T-helper 2 cell (primary cell): Measurements from ENCODE around the gene CC2D1B.
"Not testable (repeated sequence)": the region's sequence is repeated elsewhere in the genome, so short reads cannot be mapped to it uniquely, and the experiment has no call there.

Experiments used
- DNase-seq, 5 experiments: peaks; one replicate each; pipeline versions ENCODE4 v3.0.0 to v3.0.0-alpha.2; 2012 to 2022
- total RNA-seq, 2 donors: gene quantifications; one replicate each; lab custom pipeline; 2026; lab: John Stamatoyannopoulos, UW

Gene CC2D1B, protein sequence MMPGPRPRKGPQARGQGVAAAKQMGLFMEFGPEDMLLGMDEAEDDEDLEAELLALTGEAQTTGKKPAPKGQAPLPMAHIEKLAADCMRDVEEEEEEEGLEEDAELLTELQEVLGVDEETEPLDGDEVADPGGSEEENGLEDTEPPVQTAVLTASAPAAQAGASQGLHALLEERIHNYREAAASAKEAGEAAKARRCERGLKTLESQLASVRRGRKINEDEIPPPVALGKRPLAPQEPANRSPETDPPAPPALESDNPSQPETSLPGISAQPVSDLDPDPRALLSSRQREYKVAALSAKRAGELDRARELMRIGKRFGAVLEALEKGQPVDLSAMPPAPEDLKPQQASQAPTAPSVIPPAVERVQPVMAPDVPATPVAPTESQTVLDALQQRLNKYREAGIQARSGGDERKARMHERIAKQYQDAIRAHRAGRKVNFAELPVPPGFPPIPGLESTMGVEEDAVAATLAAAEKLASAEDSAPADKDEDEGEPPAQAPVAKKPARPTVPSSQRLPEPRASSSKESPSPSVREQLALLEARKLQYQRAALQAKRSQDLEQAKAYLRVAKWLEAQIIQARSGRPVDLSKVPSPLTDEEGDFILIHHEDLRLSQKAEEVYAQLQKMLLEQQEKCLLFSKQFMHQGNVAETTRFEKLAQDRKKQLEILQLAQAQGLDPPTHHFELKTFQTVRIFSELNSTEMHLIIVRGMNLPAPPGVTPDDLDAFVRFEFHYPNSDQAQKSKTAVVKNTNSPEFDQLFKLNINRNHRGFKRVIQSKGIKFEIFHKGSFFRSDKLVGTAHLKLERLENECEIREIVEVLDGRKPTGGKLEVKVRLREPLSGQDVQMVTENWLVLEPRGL
- 78.9 to 106 reads per million in 2 donors for total RNA-seq

DNA sequence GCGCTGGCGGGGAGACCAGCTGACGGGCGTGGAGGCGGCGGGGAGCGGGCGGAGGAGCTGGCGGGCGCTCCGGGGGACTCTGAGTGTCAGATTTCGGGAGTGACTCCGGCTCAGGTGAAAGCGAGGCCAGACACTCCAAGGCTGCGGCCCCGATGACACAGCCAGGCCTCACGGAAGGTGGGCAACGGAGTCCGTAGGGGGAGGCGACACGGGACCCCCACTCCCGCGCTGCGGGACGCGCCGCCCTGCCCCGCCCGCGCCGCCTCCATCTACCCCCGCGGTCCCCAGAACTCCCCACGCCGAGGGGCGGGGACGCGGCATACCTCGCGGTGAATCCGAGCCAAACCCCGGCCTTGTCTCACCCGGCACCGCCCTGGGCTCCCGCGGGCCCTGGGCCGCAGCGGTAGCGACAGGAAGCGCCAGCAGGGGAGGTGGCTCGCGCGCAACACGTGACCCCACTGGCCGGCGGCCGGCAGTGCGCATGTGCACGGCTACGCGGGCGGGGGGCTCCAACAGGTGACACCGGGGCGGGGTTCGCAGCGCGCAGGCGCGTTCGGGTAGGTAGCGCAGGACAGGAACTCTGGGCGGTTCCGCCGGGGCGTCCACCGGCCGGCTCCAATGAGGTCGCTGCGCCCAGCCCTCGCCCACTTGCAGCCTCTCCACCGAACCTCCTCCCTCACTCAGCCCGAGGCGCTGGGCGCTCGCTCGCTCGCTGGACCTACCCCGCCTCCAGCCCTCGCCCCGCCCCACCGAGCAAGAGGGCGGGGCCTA lies at the start of gene CC2D1B:
TSS of gene CC2D1B (minus strand) at position 460 of the 771 bp plus-strand sequence. CDS start 1,585 bp downstream, outside the sequence.
- DNase-seq: peak; percentile 99 to 100 (median 99)

DNA sequence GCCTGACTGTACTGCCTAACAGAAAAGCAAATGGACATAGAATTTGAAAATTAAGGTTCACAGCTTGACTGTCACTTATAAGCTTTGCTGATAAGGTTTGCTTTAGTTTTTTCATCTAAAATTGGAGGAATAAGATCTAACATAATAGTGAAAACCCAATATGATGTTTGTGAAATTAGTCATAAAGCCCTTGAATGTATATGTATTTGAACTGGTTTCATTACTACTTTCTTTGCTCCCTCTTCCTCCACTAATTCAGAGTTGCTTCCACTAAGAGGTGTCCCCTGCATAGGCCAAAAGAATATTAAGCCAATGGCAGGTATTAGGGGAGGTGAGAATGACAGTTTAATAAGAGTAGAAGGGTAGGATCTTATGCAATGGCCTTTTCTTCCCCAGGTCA lies 48.9 kb upstream of the CC2D1B start:
- DNase-seq: no peak

DNA sequence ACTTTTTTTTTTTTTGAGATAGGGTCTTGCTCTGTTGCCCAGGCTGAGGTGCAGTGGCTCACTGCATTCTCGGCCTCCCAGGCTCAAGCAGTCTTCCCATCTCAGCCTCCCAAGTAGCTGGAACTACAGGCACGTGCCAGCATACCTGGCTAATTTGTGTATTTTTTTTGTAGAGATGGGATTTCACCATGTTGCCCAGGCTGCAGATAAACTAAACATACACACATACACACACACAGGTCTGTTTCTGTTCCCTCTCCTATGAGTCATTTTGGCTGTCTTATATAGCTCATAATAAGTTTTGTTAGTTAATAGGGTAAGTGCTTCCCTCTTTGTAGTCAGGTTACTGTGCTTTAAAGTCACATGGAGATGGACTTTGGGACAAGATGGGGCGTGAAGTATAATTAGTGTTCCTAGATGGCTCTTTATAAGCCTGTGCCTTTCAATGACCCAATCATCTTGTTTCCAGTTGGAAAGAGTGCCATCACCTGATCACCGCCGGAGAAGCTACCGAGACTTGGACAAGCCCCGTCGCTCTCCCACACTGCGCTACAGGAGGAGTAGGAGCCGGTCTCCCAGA lies 47.5 kb upstream of the CC2D1B start:
- DNase-seq: no peak

DNA sequence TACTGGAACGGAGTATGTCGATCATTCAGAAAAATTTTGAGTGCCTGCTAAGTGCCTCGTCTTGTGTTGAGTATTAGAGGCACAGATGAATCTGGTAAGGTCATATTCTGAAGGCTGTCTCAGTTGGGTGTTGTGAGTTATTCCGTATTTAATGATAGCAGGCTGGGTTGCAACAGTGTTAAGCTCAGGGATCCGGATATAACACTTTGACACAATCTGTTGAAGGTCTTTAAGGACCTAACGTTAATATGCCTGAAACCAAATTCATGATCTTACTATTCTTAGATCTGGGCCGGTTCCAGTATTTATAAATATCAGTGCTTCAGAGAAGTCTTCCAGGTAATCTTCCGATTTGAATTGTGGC lies 39.0 kb upstream of the CC2D1B start:
- no peak for DNase-seq

DNA sequence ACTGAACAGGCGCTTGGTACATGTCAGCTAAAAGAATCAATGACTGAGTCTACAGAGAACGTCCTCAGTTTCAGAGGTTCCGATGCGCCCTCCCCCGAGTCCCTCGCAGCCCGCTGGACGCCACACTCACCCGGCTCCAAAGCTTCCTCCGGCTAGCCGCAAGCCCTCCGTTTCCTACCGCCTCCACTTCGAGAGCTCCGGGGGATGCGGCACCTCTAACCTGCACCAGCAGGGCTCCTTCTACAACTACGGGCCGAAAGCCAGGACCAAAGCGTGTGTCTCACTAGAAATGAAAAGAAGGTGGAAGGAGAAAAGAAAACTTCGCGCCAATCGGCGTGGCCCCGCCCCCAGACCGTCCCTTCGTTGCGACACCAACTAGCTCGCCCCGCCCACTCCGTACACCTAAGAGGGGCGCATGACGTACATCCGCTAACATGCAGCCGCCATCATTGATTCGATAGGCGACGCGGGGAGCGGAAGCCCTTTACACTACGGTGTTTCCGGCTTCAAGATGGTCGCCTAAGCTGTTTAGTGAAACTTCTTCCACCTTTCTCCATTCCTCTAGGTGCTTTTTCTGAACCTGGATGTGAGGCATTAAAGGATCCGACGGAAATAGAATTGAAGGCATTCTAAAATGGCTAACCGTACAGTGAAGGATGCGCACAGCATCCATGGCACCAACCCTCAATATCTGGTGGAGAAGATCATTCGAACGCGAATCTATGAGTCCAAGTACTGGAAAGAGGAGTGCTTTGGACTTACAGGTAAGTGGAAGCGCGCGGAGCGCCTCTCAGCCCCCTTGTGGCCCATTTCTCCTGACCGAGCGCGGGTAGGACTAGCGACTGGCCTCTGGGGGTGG lies 38.3 kb upstream of the CC2D1B start, which contains the start of the genes ORC1 and PRPF38A:
TSS of gene ORC1 (minus strand) at position 308 of the 859 bp plus-strand sequence. CDS start 2,200 bp downstream, outside the sequence.
TSS of gene PRPF38A (plus strand) at position 487 of the 859 bp plus-strand sequence. CDS start at position 635, 148 bp downstream.
- peak; percentile 92 to 99 (median 95) for DNase-seq

DNA sequence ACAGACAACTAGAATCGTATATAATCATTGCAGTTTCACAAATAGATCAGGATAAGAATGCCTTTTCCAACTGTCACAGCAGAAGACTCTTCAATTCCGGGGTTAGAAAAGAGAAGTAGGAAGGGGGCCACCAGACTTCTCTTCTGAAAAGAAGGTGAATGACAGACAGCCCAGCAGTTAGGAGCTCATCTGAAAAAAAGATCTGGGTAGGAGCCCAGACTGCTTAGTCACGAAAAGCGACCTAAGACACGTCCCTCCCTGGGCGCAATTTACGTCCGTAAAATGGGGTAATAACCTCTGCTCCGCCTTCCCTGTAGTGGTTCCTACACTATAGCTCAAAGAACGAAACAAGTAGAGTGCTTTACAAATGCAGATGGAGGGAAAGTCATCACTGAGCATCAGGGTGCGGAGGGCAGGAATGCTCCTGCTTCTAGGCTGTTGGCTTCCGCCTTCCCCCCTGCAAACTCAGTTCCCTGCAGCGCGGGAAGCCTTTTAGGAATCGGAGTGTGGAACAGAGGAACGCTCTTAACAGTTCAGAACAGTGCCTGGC lies 37.6 kb upstream of the CC2D1B start:
- DNase-seq: peak in 4 of 5 experiments; percentile 26 to 93 (median 42)

DNA sequence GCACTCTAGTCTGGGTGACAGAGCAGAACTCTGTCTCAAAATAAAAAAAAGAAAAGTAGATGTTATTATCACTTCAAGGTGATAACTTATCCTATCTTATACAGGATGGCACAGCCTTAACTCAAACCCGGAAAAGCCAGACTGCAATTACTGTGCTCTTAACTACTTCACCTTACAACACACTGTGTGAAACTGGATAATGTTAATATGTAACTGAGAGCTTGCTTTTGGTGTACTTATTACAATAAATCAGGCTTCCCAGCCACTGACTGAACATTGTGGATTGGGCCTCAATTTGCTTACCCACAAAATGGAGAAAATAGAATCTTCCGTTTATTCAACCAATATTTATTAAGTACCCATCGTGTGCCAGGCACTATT lies 36.8 kb upstream of the CC2D1B start:
- DNase-seq: no peak

DNA sequence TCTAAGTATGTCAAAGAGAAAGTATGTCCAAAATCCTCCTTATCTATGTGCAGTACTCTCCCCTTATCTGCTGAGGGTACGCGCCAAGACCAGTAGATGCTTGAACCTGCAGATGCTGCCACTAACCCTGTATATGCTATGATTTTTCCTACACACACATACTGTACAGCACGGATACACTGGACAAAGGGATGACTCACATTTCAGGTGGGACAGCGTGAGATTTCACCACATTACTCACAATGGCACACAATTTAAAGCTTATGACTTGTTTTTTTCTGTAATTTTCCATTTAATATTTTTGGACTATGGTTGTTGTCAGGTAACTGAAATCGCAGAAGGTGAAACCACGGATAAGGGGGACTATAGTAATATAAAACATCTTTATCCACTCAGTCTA lies 34.1 kb upstream of the CC2D1B start:
- DNase-seq: no peak

DNA sequence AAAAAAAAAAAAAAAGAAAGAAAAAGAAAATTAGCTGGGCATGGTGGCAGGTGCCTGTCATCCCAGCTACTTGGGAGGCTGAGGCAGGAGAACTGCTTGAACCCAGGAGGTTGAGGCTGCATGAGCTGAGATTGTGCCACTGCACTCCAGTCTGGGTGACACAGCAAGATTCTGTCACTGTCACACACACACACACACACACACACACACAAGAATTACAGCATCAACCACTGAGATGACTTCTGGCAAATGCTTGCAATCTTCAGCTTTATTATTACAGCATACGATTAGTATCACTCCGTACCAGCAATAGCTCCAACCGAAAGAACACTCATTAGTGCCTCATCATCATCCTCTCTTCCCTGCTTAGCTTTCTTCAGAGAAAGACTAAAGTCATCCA lies 33.6 kb upstream of the CC2D1B start:
- peak in 1 of 5 experiments; percentile 12 for DNase-seq

DNA sequence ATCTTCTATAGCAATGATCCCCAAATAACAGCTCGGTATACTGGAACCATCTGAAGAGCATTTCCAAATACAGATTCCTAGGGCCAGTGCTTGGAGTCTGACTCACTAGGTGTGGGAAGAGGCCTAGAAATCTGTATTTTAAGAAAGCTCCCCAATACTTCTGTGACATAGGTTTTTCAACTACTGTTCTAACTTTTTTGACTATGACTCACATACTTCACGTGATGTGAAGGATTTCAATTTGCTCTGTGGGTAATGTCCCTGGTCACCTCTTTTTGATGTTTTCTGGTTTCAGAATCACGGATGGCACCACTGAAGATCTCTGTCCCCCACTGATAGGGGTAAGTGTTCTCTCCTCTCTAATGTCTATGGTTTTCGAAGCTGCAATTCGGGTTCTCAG lies 27.2 kb upstream of the CC2D1B start:
- no peak for DNase-seq

DNA sequence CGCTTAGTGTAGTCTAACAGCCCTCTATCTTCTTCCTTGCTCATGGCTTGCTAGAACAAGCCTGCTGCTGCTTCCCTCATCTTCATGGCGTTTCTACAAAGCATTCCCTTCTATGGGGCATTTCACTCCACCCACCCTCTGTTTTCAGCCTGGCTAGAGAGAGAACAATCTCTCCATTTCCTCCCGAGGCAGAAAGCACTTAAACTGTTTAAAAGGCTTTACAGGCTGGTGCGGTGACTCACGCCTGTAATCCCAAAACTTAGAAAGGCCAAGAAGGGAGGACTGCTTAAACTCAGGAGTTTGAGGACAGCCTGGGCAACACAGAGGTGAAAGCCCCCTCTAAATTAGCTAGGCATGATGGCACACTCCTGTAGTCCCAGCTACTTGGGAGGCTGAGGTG lies 20.5 kb upstream of the CC2D1B start:
- DNase-seq: no peak

DNA sequence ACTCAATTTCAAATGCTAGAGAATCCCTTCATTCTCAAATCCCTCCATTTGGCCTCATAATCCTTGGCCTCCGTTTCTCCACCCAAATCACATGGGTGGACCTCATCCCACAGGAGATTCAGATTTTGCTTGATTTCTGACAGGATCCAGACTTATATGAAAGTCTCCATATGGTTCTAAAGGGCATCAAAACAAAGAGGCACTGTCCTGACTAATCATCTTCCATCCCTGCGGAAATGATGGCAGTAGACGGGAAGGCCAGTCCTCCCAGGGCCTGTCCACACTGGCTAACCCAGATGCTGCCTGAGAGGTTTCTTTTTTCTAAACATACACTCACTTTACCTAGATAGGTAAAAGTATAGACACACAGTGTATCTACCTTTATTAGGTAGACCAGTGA lies 19.4 kb upstream of the CC2D1B start:
- DNase-seq: no peak

DNA sequence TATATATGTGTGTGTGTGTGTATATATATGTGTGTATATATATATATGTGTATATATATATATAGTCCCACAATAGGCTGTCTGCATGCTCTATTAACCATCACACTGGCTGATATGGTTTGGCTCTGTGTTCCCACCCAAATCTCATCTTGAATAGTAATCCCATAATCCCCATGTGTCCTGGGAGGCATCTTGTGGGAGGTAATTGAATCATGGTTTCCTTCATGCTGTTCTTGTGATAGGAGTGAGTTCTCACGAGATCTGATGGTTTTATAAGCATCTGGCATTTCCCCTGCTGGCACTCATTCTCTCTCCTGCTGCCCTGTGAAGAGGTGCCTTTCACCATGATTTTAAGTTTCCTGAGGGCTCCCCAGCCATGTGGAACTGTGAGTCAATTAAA lies 3.8 kb upstream of the CC2D1B start:
- DNase-seq: not testable (repeated sequence)

DNA sequence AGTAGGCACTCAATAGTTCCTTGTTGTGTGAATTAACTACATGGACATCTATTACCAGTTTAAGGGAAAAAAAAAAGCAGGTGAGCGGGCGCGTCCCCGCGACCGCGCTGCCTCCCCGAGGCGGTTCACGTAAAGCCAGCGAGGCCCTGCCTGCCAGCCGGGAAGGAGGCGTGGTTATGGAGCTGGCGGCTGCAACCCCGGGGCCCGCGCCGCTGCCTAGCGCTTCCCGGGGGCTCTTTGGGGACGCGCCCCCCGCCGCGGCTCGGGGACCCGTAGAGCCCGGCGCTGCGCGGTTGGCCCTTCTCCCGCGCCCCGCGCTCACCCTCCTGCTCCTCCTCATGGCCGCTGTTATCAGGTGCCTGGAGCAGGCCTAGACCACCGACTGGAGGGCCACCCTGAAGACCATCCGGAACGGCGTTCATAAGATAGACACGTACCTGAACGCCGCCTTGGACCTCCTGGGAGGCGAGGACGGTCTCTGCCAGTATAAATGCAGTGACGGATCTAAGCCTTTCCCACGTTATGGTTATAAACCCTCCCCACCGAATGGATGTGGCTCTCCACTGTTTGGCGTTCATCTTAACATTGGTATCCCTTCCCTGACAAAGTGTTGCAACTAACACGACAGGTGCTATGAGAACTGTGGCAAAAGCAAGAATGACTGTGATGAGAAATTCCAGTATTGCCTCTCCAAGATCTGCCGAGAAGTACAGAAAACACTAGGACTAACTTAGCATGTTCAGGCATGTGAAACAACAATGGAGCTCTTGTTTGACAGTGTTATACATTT lies 2.6 kb upstream of the CC2D1B start:
- peak; percentile 34 to 79 (median 42) for DNase-seq

DNA sequence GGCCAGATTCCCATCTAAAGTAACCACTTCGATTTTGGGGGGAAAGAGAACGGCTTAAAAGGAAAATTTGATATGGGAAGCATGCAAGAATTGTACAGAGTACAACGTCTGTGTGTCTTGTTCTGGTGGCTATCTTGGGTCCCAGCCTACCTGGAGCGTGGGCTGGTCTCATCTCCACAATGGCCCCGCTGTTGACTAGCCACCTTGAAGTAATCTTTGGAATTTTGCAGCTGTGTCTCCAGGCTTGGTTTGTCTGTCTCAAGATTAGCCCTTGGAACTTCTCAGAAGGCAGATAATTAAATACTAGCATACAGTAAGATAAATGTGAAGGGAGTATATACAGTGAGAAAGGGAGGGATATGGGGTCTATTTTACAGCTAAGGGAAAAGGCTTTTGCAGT lies 1.3 kb upstream of the CC2D1B start:
- DNase-seq: no peak

DNA sequence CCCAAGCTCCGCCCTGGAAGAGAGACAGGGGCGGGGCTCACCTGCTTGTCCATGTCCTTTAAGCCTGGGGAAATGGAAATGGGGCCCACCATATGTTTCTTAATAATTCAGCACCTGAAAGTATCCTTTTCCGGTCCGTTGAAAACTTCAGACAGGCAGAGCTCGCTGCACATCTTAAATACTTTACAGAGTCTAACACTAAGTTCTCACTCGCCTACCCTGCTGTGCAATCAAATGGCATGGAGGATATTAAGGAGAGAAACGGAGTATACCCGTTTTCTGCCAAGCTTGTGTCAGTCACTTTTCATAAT lies 467 bp upstream of the CC2D1B start:
- no peak for DNase-seq

DNA sequence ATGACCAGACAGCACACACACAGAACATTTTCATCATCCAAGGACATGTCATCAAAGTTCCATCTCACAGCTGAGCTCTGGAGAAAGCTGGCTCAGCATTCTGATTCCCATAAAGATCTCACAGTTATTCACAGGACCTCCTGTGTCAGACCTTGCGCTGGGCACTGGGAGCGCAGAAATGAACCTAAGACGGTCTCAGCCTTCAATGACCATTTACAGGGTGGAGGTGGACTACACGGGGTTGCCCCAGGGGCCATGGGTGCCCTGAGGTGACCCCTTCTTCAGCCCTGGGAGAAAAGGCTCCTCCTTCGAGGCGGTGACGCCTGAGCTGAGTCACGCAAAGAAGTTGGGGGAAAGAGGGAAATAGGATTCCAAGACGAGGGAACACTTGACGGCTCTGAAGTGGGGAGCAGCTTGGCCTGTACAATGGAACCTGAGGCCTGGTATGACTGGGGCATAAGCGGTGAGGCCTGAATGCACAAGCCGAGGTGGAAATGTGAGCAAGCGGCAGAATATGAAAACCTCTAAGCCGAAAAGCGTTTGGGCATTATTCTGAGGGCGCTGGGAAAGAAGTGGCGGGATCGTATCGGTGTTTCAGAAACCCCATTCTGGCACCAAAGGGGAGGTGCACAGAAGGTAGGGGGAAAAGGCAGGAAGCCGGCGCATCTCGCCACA lies 797 bp downstream of the CC2D1B start:
- no peak for DNase-seq

DNA sequence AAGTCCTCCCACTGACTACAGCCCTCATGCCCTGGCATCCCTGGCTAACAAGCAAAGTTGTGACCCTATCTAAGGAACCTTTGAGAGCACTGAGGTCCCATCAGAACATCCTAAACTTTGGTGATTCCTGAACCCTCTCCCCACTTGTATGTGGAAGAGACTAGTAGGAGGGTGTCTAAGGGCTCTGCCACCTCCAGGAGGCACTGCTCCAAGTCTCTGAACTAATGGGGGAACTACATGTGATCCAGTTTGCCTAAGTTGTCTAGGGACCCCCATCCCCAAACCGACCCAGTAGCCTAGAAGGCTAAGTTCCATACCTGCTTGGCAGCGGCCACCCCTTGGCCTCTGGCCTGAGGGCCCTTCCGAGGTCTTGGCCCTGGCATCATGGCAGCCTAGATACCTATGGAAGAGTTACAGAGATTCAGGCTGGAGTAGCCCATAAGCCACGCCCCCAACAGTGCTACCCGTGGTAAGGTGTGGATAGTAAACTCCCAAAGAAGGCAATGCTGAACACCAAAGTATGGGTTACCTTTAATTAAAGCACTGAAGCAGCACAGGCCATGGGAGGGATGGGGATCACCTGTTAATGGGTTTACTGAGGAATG lies 1.7 kb downstream of the CC2D1B start:
- DNase-seq: peak in 1 of 5 experiments; percentile 44

DNA sequence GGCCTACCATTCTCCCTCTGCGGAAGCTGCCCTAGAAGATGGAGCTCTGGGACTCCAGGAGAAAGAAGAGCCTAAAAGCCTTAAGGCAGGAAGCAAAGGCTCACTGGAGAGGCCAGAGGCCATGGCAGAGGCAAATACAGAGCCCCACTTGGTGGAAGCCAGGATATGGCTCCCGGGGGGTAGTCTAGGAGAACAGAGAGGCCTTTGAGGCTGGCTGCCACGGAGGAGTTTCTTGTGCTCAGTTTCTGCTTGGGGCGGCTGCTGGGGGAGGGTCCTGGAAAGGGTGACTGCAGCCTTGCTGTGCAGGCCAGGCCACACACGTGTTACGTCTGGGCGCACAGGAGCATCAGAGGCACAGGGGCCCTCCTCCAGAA lies 5.4 kb downstream of the CC2D1B start:
- no peak for DNase-seq
